GM12864 (cell line): ENCODE data around the gene NUP43.
"Not testable (repeated sequence)": the region's sequence is repeated elsewhere in the genome, so short reads cannot be mapped to it uniquely, and the experiment has no call there.

Experiments used
- DNase-seq: peaks from one replicate; pipeline ENCODE4 v3.0.0-alpha.2; 2011; ENCODE audit warnings: low read depth
- H3K4me3 ChIP-seq: 2 replicates; pipeline ENCODE4 v1.5.1; 2011; ENCODE audit warnings: mild to moderate bottlenecking, low read depth, low read length, control low read depth
- TF ChIP-seq, protein P1 (sequence below): IDR thresholded peaks from 2 replicates; pipeline ENCODE4 v1.5.1; 2011; ENCODE audit warnings: low read depth, mild to moderate bottlenecking, moderate library complexity, low read length, control low read depth, inconsistent platforms; ENCODE audit errors: missing control alignments

The NUP43 gene

GRCh38 chr6:149755300-149756260, 9.3 kb upstream of the NUP43 start:
- DNase-seq = no peak
- no peak overlapping the region for H3K4me3 ChIP-seq
- TF ChIP-seq, protein P1, sequence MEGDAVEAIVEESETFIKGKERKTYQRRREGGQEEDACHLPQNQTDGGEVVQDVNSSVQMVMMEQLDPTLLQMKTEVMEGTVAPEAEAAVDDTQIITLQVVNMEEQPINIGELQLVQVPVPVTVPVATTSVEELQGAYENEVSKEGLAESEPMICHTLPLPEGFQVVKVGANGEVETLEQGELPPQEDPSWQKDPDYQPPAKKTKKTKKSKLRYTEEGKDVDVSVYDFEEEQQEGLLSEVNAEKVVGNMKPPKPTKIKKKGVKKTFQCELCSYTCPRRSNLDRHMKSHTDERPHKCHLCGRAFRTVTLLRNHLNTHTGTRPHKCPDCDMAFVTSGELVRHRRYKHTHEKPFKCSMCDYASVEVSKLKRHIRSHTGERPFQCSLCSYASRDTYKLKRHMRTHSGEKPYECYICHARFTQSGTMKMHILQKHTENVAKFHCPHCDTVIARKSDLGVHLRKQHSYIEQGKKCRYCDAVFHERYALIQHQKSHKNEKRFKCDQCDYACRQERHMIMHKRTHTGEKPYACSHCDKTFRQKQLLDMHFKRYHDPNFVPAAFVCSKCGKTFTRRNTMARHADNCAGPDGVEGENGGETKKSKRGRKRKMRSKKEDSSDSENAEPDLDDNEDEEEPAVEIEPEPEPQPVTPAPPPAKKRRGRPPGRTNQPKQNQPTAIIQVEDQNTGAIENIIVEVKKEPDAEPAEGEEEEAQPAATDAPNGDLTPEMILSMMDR = no peak

DNA sequence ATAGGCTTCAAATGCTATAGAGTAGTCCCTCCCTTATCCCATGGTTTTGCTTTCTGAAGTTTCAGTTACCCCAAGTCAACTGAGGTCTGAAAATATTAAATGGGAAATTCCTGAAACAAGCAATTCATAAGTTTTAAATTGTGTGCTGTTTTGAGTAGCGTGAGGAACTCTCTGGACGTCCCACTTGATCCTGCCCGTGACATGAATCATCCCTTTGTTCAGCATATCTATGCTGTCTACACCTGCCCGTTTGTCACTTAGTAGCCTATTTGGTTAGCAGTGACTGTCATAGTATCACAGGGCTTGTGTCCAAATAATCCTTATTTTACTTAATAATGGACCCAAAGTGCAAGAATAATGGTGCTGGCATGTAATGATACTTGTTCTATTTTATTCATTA, 8.2 kb upstream of the NUP43 start:
- TF ChIP-seq, protein P1 = no peak
- no peak for DNase-seq
- no peak overlapping the region for H3K4me3 ChIP-seq

DNA sequence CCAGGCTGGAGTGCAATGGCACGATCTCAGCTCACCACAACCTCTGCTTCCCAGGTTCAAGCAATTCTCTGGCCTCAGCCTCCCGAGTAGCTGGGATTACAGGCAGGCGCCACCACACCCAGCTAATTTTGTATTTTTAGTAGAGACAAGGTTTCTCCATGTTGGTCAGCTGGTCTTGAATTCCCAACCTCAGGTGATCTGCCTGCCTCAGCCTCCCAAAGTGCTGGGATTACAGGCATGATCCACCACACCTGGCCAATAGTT, 7.0 kb upstream of the NUP43 start:
- DNase-seq, H3K4me3 ChIP-seq: not testable (repeated sequence)

- DNase-seq = no peak
- no peak overlapping the region for H3K4me3 ChIP-seq
- TF ChIP-seq, protein P1 = no peak
Observed at GRCh38 chr6:149752600-149753373, 6.5 kb upstream of the NUP43 start.

DNA sequence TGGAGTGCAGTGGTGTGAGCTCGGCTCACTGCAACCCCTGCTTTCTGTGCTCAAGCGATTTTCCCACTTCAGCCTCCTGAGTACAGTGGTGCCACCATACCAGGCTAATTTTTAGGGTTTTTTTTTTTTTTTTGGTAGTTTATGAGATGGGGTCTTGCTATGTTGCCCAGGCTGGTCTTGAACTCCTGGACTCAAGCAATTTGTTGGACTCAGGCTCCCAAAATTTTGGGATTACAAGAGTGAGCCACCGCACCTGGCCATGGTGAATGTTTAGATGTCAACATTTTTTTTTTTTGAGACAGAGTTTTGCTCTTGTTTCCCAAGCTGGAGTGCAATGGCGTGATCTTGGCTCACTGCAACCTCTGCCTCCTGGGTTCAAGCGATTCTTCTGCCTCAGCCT, 5.6 kb upstream of the NUP43 start:
- H3K4me3 ChIP-seq = not testable (repeated sequence)

GRCh38 chr6:149751239-149751638, 4.9 kb upstream of the NUP43 start:
- no peak for DNase-seq
- TF ChIP-seq, protein P1 = no peak
- H3K4me3 ChIP-seq = no peak overlapping the region

More for the DNA sequence above, 5.6 kb upstream of the NUP43 start:
- DNase-seq = not testable (repeated sequence)

GRCh38 chr6:149750136-149750609, 3.8 kb upstream of the NUP43 start:
- TF ChIP-seq, protein P1 = no peak
- no peak for DNase-seq
- peak overlapping the region; percentile 80 for H3K4me3 ChIP-seq

- TF ChIP-seq, protein P1 = no peak
- peak within 1 kb of the TSS; percentile 80 for H3K4me3 ChIP-seq
- DNase-seq = peak; percentile 72
Observed at GRCh38 chr6:149749594-149750135, 3.3 kb upstream of the NUP43 start, which contains the start of gene PCMT1. Gene PCMT1, plus strand, starts transcription at chr6:149749741. Its CDS starts 161 bp downstream, at chr6:149749902.

- DNase-seq = not testable (repeated sequence)
- peak overlapping the region; percentile 80 for H3K4me3 ChIP-seq
Observed at GRCh38 chr6:149749082-149749593, 2.8 kb upstream of the NUP43 start.

GRCh38 chr6:149745252-149745651, 1.1 kb downstream of the NUP43 start:
- H3K4me3 ChIP-seq = peak overlapping the region; percentile 88; the same call in 1 of the 2 replicates
- DNase-seq = not testable (repeated sequence)
